ENCODE measurements around the gene CCND1. TPM values are rescaled to one million over a fixed set of nuclear protein-coding genes. Genes with fewer than 3 reads are reported as not detected.
"Not testable (repeated sequence)": the region's sequence is repeated elsewhere in the genome, so short reads cannot be mapped to it uniquely, and the experiment has no call there.

The CCND1 gene
- total and polyA plus RNA-seq, 8 donors: 24.6 to 126 (median 89.0) TPM

GRCh38 chr11:69689484-69690319 lies 48.7 kb downstream of the CCND1 start:
- no peak for FAIRE-seq

GRCh38 chr11:69691463-69691862 lies 50.5 kb downstream of the CCND1 start:
- no peak for TF ChIP-seq CTCF (IDR thresholded peaks at IDR 0.05)
- WGBS, 2 donors: 72 to 86% methylated on average over 2 of the region's 2 CpGs

More at GRCh38 chr11:69689484-69690319, 48.7 kb downstream of the CCND1 start:
- no peak for ATAC-seq
- Histone ChIP-seq H3K36me3 (no peaks in the 10 kb centered on the region), H3K4me1 (peaks cover 0 to 2% (median 0%) of the 10 kb centered on the region in 3 donors), H3K27ac (no peak overlapping the region), H3K9me3 (no peaks in the 10 kb centered on the region), H3K27me3 (no peaks in the 10 kb centered on the region), H3K4me3 (no peak overlapping the region)
- TF ChIP-seq CTCF (IDR thresholded peaks at IDR 0.05): no peak
- WGBS, 2 donors: 59 to 69% methylated on average over 5 of the region's 5 CpGs
- intact Hi-C loops (cut with DNase I): loop anchor here in 2 of 3 donors (5.0 to 10.0 kb wide), 3 partner anchors 198 to 505 kb away; no protein-coding TSS in a partner anchor
- no peak for DNase-seq

GRCh38 chr11:69692422-69692821 lies 51.5 kb downstream of the CCND1 start:
- Histone ChIP-seq H3K27me3 (no peaks in the 10 kb centered on the region), H3K4me3 (no peak overlapping the region), H3K36me3 (no peaks in the 10 kb centered on the region), H3K27ac (no peak overlapping the region), H3K9me3 (no peaks in the 10 kb centered on the region), H3K4me1 (peaks cover 0 to 2% (median 0%) of the 10 kb centered on the region in 3 donors)
- ATAC-seq (no peak), DNase-seq (no peak), FAIRE-seq (no peak)
- intact Hi-C loops (cut with DNase I): loop anchor here in 2 of 3 donors (5.0 kb wide), 2 partner anchors 195 to 200 kb away; no protein-coding TSS in a partner anchor
- TF ChIP-seq CTCF (IDR thresholded peaks at IDR 0.05): no peak

More at GRCh38 chr11:69691463-69691862, 50.5 kb downstream of the CCND1 start:
- no peak for FAIRE-seq
- H3K27me3 ChIP-seq: no peaks in the 10 kb centered on the region
- H3K4me1 ChIP-seq: peaks cover 0 to 2% (median 0%) of the 10 kb centered on the region in 3 donors
- no peak for ATAC-seq
- no peaks in the 10 kb centered on the region for H3K36me3 ChIP-seq
- intact Hi-C loops (cut with DNase I): loop anchor here in 2 of 3 donors (5.0 kb wide), 2 partner anchors 196 to 201 kb away; no protein-coding TSS in a partner anchor
- no peak for DNase-seq
- H3K27ac ChIP-seq: no peak overlapping the region
- no peaks in the 10 kb centered on the region for H3K9me3 ChIP-seq
- no peak overlapping the region for H3K4me3 ChIP-seq

GRCh38 chr11:69694781-69695180 lies 53.8 kb downstream of the CCND1 start:
- DNase-seq (no peak), FAIRE-seq (no peak), ATAC-seq (no peak)
- no peak overlapping the region for H3K27ac ChIP-seq
- WGBS, 2 donors: 73 to 75% methylated on average over 10 of the region's 10 CpGs
- no peaks in the 10 kb centered on the region for H3K27me3 ChIP-seq
- no peaks in the 10 kb centered on the region for H3K4me1 ChIP-seq
- no peak overlapping the region for H3K4me3 ChIP-seq
- TF ChIP-seq CTCF (IDR thresholded peaks at IDR 0.05): no peak
- intact Hi-C loops (cut with DNase I): loop anchor here in 2 of 3 donors (5.0 kb wide), 2 partner anchors 193 to 198 kb away; no protein-coding TSS in a partner anchor
- no peaks in the 10 kb centered on the region for H3K9me3 ChIP-seq
- H3K36me3 ChIP-seq: no peaks in the 10 kb centered on the region

GRCh38 chr11:69695581-69695980 lies 54.6 kb downstream of the CCND1 start:
- intact Hi-C loops (cut with DNase I): no loop called here
- WGBS, 2 donors: 62% methylated on average over 7 of the region's 7 CpGs
- H3K9me3 ChIP-seq: no peaks in the 10 kb centered on the region
- H3K36me3 ChIP-seq: no peaks in the 10 kb centered on the region
- TF ChIP-seq CTCF (IDR thresholded peaks at IDR 0.05): no peak
- no peak overlapping the region for H3K27ac ChIP-seq
- FAIRE-seq (no peak), ATAC-seq (no peak), DNase-seq (no peak)
- peaks cover 0 to under 1% (median 0%) of the 10 kb centered on the region in 3 donors for H3K4me1 ChIP-seq
- H3K4me3 ChIP-seq: no peak overlapping the region
- H3K27me3 ChIP-seq: no peaks in the 10 kb centered on the region

GRCh38 chr11:69695995-69696394 lies 55.0 kb downstream of the CCND1 start:
- H3K4me1 ChIP-seq; FAIRE-seq; ATAC-seq; H3K36me3 ChIP-seq; H3K27ac ChIP-seq; intact Hi-C loops (cut with DNase I); H3K4me3 ChIP-seq; H3K27me3 ChIP-seq; H3K9me3 ChIP-seq; DNase-seq: not testable (repeated sequence)
- WGBS, 2 donors: 67 to 74% methylated on average over 6 of the region's 6 CpGs
